ENCODE results near the gene MDH1B. TPM values are rescaled to one million over a fixed set of nuclear protein-coding genes. Genes with fewer than 3 reads are reported as not detected.

Gene MDH1B
- total RNA-seq, 4 donors from 2014 or later, result 0.38 to 0.85 (median 0.61) TPM; not detected in 1

DNA sequence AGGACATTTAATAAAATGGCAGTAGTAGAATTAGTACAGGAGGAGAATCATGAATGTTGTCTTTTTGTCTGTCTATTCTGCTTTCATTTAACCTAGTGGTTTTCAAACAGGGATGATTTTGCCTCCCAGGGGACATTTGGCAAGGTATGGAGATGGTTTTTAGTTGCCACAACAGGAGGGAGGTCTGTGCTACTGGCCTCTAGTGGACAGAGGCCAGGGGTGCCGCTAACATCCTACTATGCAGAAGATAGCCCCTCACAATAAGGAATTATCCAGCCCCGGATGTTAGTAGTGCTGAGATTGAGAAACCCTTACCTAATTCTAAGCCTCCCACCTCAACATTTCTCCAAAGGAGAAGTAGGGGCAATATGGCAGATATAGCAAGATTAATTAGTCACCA, 18.6 kb upstream of the MDH1B start:
- Histone ChIP-seq H3K36me3 (peaks cover 4 to 100% (median 22%) of the 10 kb centered on the region in 3 donors), H3K27me3 (no peaks in the 10 kb centered on the region), H3K9me3 (peaks cover 0 to 8% (median 0%) of the 10 kb centered on the region in 3 donors), H3K27ac (no peak overlapping the region), H3K4me3 (no peak overlapping the region), H3K4me1 (no peaks in the 10 kb centered on the region)
- TF ChIP-seq POLR2A (IDR thresholded peaks at IDR 0.05), result no peak
- TF ChIP-seq, protein P1, sequence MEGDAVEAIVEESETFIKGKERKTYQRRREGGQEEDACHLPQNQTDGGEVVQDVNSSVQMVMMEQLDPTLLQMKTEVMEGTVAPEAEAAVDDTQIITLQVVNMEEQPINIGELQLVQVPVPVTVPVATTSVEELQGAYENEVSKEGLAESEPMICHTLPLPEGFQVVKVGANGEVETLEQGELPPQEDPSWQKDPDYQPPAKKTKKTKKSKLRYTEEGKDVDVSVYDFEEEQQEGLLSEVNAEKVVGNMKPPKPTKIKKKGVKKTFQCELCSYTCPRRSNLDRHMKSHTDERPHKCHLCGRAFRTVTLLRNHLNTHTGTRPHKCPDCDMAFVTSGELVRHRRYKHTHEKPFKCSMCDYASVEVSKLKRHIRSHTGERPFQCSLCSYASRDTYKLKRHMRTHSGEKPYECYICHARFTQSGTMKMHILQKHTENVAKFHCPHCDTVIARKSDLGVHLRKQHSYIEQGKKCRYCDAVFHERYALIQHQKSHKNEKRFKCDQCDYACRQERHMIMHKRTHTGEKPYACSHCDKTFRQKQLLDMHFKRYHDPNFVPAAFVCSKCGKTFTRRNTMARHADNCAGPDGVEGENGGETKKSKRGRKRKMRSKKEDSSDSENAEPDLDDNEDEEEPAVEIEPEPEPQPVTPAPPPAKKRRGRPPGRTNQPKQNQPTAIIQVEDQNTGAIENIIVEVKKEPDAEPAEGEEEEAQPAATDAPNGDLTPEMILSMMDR (IDR thresholded peaks at IDR 0.05), result peak in 1 of 6 experiments; percentile 26
- intact Hi-C loops (cut with DNase I), result loop anchor here (10.0 kb wide), 1 partner anchor 89 kb away; no protein-coding TSS in a partner anchor
- WGBS, 2 donors, result 70 to 79% methylated on average over 2 of the region's 2 CpGs
- no peak for DNase-seq

GRCh38 chr2:206780671-206781070, 15.5 kb upstream of the MDH1B start:
- H3K27ac ChIP-seq, result no peak overlapping the region
- no peaks in the 10 kb centered on the region for H3K27me3 ChIP-seq
- H3K36me3 ChIP-seq, result peaks cover 4 to 100% (median 26%) of the 10 kb centered on the region in 3 donors
- no peak overlapping the region for H3K4me3 ChIP-seq
- H3K4me1 ChIP-seq, result no peaks in the 10 kb centered on the region
- DNase-seq, result no peak
- peaks cover 0 to 15% (median 9%) of the 10 kb centered on the region in 3 donors for H3K9me3 ChIP-seq
- TF ChIP-seq POLR2A (IDR thresholded peaks at IDR 0.05), result no peak
- TF ChIP-seq, protein P1 (IDR thresholded peaks at IDR 0.05), result no peak
- intact Hi-C loops (cut with DNase I), result loop anchor here (10.0 kb wide), 1 partner anchor 86 kb away; no protein-coding TSS in a partner anchor
- 100% methylated on average over 2 of the region's 2 CpGs for WGBS, 2 donors

GRCh38 chr2:206776432-206776831, 11.3 kb upstream of the MDH1B start:
- DNase-seq, result no peak
- H3K36me3 ChIP-seq, result peaks cover 4 to 100% (median 16%) of the 10 kb centered on the region in 3 donors
- no peaks in the 10 kb centered on the region for H3K4me1 ChIP-seq
- H3K4me3 ChIP-seq, result no peak overlapping the region
- intact Hi-C loops (cut with DNase I), result no loop called here
- H3K27ac ChIP-seq, result no peak overlapping the region
- H3K9me3 ChIP-seq, result peaks cover 0 to 15% (median 9%) of the 10 kb centered on the region in 3 donors
- TF ChIP-seq, protein P1 (IDR thresholded peaks at IDR 0.05), result no peak
- no peak for TF ChIP-seq POLR2A (IDR thresholded peaks at IDR 0.05)
- H3K27me3 ChIP-seq, result no peaks in the 10 kb centered on the region

GRCh38 chr2:206774871-206775270, 9.7 kb upstream of the MDH1B start:
- no peaks in the 10 kb centered on the region for H3K4me1 ChIP-seq
- no peak overlapping the region for H3K27ac ChIP-seq
- DNase-seq, result no peak
- H3K27me3 ChIP-seq, result no peaks in the 10 kb centered on the region
- no peak overlapping the region for H3K4me3 ChIP-seq
- peaks cover 4 to 100% (median 19%) of the 10 kb centered on the region in 3 donors for H3K36me3 ChIP-seq
- TF ChIP-seq, protein P1 (IDR thresholded peaks at IDR 0.05), result no peak
- no peak for TF ChIP-seq POLR2A (IDR thresholded peaks at IDR 0.05)
- intact Hi-C loops (cut with DNase I), result no loop called here
- peaks cover 0 to 9% (median 8%) of the 10 kb centered on the region in 3 donors for H3K9me3 ChIP-seq
- WGBS, 2 donors, result 91 to 100% methylated on average over 1 of the region's 1 CpG

GRCh38 chr2:206766057-206766930, 1.2 kb upstream of the MDH1B start:
- Histone ChIP-seq H3K36me3 (peaks cover 0 to 48% (median 2%) of the 10 kb centered on the region in 3 donors), H3K4me3 (peak overlapping the region; percentile 64 to 92 (median 88)), H3K27ac (peak overlapping the region; percentile 89 to 95 (median 90)), H3K27me3 (no peaks in the 10 kb centered on the region), H3K4me1 (peaks cover 5 to 48% (median 20%) of the 10 kb centered on the region in 3 donors), H3K9me3 (no peaks in the 10 kb centered on the region)
- 42% methylated on average over 9 to 11 of the region's 12 CpGs for WGBS, 2 donors
- intact Hi-C loops (cut with DNase I), result no loop called here
- no peak for TF ChIP-seq POLR2A (IDR thresholded peaks at IDR 0.05)
- TF ChIP-seq, protein P1 (IDR thresholded peaks at IDR 0.05), result no peak
- DNase-seq, result no peak

Data from esophagus squamous epithelium (tissue), 5 donors.